OCI-LY7 (cell line): ENCODE results near the gene ABCB8. TPM values are rescaled to one million over a fixed set of nuclear protein-coding genes. Genes with fewer than 3 reads are reported as not detected.
A peak's percentile ranks its signal among the peaks of the same experiment; 100 is the strongest.

Source experiments
- BruUV-seq: library from RNA; stranded (reverse); fragments of 400-500 nt; replicated peaks from 2 replicates; lab custom pipeline; 2021; lab: Mats Ljungman, UMichigan
- CTCF ChIA-PET: fragments of 300-600 bp; sonication (Branson Sonifier 250); formaldehyde crosslinking; loops from one replicate; lab custom pipeline; 2022; ENCODE audit warnings: antibody characterized with exemption; ENCODE audit not compliant: unreplicated experiment; lab: Charles Lee
- POLR2A ChIA-PET: fragments of 300-600 bp; sonication (Branson Sonifier 250); formaldehyde crosslinking; loops from one replicate; lab custom pipeline; 2022; ENCODE audit warnings: antibody characterized with exemption; lab: Charles Lee
- DNase-seq: peaks from one replicate; pipeline ENCODE4 v3.0.0-alpha.2; 2015; ENCODE audit warnings: low spot score
- H2AFZ ChIP-seq: fragments of 200-600 bp; sonication (generic), shearing (Covaris generic); 2 replicates; pipeline ENCODE4 v1.6.1; 2014; ENCODE audit warnings: mild to moderate bottlenecking, antibody characterized with exemption, low read length, moderate library complexity
- H3K27ac ChIP-seq: fragments of 200-600 bp; sonication (generic); 2 replicates; pipeline ENCODE4 v1.5.1; 2014; ENCODE audit warnings: mixed run types, low read depth, mild to moderate bottlenecking, moderate library complexity, low read length, inconsistent platforms; ENCODE audit not compliant: poor library complexity, severe bottlenecking
- H3K36me3 ChIP-seq: fragments of 200-600 bp; sonication (generic); 2 replicates; pipeline ENCODE4 v1.6.1; 2014; ENCODE audit warnings: mild to moderate bottlenecking, antibody characterized with exemption, low read length, moderate library complexity, mixed read lengths; ENCODE audit not compliant: insufficient read depth
- H3K4me1 ChIP-seq: fragments of 200-600 bp; sonication (generic); 2 replicates; pipeline ENCODE4 v1.5.1; 2014; ENCODE audit warnings: mild to moderate bottlenecking, low read length; ENCODE audit not compliant: insufficient read depth, poor library complexity, severe bottlenecking
- H3K4me2 ChIP-seq: fragments of 200-600 bp; sonication (generic); 2 replicates; pipeline ENCODE4 v1.6.1; 2014; ENCODE audit warnings: mild to moderate bottlenecking, low read length
- H3K4me3 ChIP-seq: fragments of 200-600 bp; sonication (generic); 2 replicates; pipeline ENCODE4 v1.5.1; 2014; ENCODE audit warnings: mild to moderate bottlenecking, low read depth, low read length; ENCODE audit not compliant: poor library complexity, severe bottlenecking
- H3K79me2 ChIP-seq: fragments of 200-600 bp; sonication (generic); 2 replicates; pipeline ENCODE4 v1.6.1; 2016; ENCODE audit warnings: low read depth, mild to moderate bottlenecking, low read length, moderate library complexity, mixed read lengths; ENCODE audit not compliant: insufficient read depth
- H3K9me2 ChIP-seq: fragments of 200-600 bp; sonication (generic); 2 replicates; pipeline ENCODE4 v1.6.1; 2016; ENCODE audit warnings: mild to moderate bottlenecking, low read length, mixed read lengths; ENCODE audit not compliant: insufficient read depth
- H3K9me3 ChIP-seq: fragments of 200-600 bp; sonication (generic); 2 replicates; pipeline ENCODE4 v1.6.1; 2014; ENCODE audit warnings: mild to moderate bottlenecking, mixed run types, low read length, mixed read lengths
- H4K20me1 ChIP-seq: fragments of 200-600 bp; sonication (generic); 2 replicates; pipeline ENCODE4 v1.6.1; 2014; ENCODE audit warnings: mild to moderate bottlenecking, antibody characterized with exemption, low read length, moderate library complexity, mixed read lengths; ENCODE audit not compliant: insufficient read depth
- EZH2phosphoT487 ChIP-seq: fragments of 200-600 bp; sonication (generic); IDR thresholded peaks from 2 replicates; pipeline ENCODE4 v1.6.1; 2018; ENCODE audit warnings: low read depth, borderline replicate concordance, mild to moderate bottlenecking, mixed run types, antibody characterized with exemption, low read length, moderate library complexity, mixed read lengths
- intact Hi-C: fragments of 100-400 bp; cut with micrococcal nuclease; formaldehyde crosslinking; loops from one replicate; pipeline ENCODE4 v1.10.0; 2022; ENCODE audit not compliant: unreplicated experiment
- total RNA-seq, 2 experiments: library from RNA; depleted of rRNA in 1 of 2; stranded (reverse); fragments of >200 nt in 1 of 2; shearing (Covaris generic) in 1 of 2; gene quantifications; 2 replicates each; pipeline ENCODE4 v1.2.3, GENCODE V29; 2014 to 2022
- TF ChIP-seq, protein P1 (sequence below): fragments of 200-600 bp; sonication (generic); conservative IDR thresholded peaks from 2 replicates; pipeline ENCODE4 v1.5.1; 2014; ENCODE audit warnings: mild to moderate bottlenecking, antibody characterized with exemption, low read length, moderate library complexity, mixed read lengths

Gene ABCB8
- total RNA-seq, 2 experiments from 2014 or later = 32.0 to 64.7 TPM

DNA sequence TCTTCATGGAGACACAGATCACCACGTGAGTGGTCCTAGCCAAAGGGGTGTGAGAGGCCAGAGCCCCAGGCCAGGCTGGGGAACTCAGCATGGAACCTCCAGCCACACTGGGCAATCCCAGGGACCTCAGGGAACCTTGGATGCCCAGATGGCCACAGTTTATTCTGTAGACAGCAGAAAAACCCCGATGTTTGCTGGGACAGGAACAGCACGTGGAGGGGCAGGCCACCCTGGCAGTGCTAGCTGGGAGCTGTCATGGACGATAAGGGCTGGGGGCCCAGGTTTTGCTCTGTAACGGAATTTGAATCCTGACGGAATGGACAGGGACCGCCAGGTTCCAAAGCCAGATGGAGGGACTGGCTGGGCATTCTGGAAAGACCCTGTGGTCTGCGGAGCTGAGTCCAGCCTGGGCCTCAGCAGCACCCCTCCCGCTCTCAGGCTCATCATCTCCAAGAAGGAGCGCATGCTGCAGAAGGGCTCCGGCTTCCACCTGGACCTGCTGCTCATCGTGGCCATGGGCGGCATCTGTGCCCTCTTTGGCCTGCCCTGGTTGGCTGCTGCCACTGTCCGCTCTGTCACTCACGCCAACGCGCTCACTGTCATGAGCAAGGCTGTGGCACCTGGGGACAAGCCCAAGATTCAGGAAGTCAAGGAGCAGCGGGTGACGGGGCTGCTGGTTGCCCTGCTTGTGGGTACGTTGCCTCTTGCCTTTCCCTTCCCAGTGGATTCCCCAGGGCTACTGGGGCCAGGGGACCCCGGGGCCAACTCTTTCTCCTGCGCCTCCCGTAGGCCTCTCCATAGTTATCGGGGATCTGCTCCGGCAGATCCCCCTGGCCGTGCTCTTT, 46.8 kb downstream of the ABCB8 start:
- BruUV-seq = no TSS peak
- no peaks in the 10 kb centered on the region for H3K9me3 ChIP-seq
- H3K36me3 ChIP-seq = peaks cover 93% of the 10 kb centered on the region
- TF ChIP-seq, protein P1, sequence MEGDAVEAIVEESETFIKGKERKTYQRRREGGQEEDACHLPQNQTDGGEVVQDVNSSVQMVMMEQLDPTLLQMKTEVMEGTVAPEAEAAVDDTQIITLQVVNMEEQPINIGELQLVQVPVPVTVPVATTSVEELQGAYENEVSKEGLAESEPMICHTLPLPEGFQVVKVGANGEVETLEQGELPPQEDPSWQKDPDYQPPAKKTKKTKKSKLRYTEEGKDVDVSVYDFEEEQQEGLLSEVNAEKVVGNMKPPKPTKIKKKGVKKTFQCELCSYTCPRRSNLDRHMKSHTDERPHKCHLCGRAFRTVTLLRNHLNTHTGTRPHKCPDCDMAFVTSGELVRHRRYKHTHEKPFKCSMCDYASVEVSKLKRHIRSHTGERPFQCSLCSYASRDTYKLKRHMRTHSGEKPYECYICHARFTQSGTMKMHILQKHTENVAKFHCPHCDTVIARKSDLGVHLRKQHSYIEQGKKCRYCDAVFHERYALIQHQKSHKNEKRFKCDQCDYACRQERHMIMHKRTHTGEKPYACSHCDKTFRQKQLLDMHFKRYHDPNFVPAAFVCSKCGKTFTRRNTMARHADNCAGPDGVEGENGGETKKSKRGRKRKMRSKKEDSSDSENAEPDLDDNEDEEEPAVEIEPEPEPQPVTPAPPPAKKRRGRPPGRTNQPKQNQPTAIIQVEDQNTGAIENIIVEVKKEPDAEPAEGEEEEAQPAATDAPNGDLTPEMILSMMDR = no peak
- no peak for TF ChIP-seq EZH2phosphoT487
- H3K4me2 ChIP-seq = no peak overlapping the region
- H2AFZ ChIP-seq = no peak overlapping the region
- no peak for DNase-seq
- intact Hi-C loops = no loop called here
- peaks cover 12% of the 10 kb centered on the region; the same call in 1 of the 2 replicates for H3K79me2 ChIP-seq
- ChIA-PET CTCF (interaction anchor here (0.5 kb wide), 2 partner anchors 49 to 157 kb away, joined by 3 read pairs; no protein-coding TSS in a partner anchor), POLR2A (no interaction called here)
- peaks cover 18% of the 10 kb centered on the region for H3K4me1 ChIP-seq
- H3K4me3 ChIP-seq = no peak overlapping the region
- H3K9me2 ChIP-seq = no peaks in the 10 kb centered on the region
- H3K27ac ChIP-seq = no peak overlapping the region
- H4K20me1 ChIP-seq = no peaks in the 10 kb centered on the region

DNA sequence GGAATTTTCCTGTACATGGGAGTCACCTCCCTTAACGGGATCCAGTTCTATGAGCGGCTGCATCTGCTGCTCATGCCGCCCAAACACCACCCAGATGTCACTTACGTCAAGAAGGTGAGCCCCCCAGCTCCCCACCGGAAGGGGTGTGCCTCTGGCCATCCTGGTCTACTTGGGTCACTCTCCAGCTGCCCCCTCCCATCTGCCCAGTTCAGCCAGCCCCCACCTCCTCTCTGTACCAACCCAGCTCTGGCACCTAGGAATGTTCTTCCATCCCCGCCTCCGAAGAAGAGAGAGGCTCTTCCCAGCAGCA, 47.4 kb downstream of the ABCB8 start:
- Histone ChIP-seq H3K4me3 (no peak overlapping the region), H3K9me2 (no peaks in the 10 kb centered on the region), H3K27ac (no peak overlapping the region), H3K36me3 (peaks cover 87% of the 10 kb centered on the region), H3K79me2 (peaks cover 16% of the 10 kb centered on the region; the same call in 1 of the 2 replicates), H2AFZ (no peak overlapping the region), H3K4me1 (peaks cover 18% of the 10 kb centered on the region), H4K20me1 (no peaks in the 10 kb centered on the region), H3K9me3 (no peaks in the 10 kb centered on the region), H3K4me2 (no peak overlapping the region)
- CTCF ChIA-PET = interaction anchor here (0.5 kb wide), 1 partner anchor 48 kb away, joined by 3 read pairs; no protein-coding TSS in a partner anchor
- no peak for TF ChIP-seq EZH2phosphoT487
- TF ChIP-seq, protein P1 = no peak
- DNase-seq = no peak
- no TSS peak for BruUV-seq
- POLR2A ChIA-PET = no interaction called here
- intact Hi-C loops = no loop called here

DNA sequence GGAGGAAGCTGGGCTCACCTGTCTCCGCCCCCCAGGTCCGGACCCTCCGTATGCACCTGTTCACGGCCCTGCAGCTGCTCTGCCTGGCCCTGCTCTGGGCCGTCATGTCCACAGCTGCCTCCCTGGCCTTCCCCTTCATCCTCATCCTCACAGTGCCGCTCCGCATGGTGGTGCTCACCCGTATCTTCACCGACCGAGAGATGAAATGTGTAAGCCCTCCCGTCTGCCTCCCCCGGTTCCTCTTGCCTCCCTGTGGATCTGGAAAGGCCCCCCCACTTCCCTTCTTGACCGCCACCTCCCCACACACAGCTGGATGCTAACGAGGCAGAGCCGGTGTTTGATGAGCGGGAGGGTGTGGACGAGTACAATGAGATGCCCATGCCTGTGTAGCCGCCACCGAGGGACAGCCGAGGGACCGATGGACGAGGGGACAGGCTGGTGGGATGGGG, 47.8 kb downstream of the ABCB8 start:
- TSS peak; percentile 72 for BruUV-seq
- H4K20me1 ChIP-seq = no peaks in the 10 kb centered on the region
- H2AFZ ChIP-seq = no peak overlapping the region
- H3K79me2 ChIP-seq = peaks cover 16% of the 10 kb centered on the region; the same call in 1 of the 2 replicates
- POLR2A ChIA-PET = interaction anchor here (0.6 to 1.3 kb wide), 2 partner anchors 9 to 37 kb away, joined by 3 to 5 read pairs; no protein-coding TSS in a partner anchor
- H3K4me3 ChIP-seq = no peak overlapping the region
- H3K9me2 ChIP-seq = no peaks in the 10 kb centered on the region
- no peaks in the 10 kb centered on the region for H3K9me3 ChIP-seq
- intact Hi-C loops = no loop called here
- H3K36me3 ChIP-seq = peaks cover 83% of the 10 kb centered on the region
- peaks cover 20% of the 10 kb centered on the region for H3K4me1 ChIP-seq
- no peak overlapping the region for H3K27ac ChIP-seq
- CTCF ChIA-PET = no interaction called here
- no peak overlapping the region for H3K4me2 ChIP-seq
- DNase-seq = no peak
- TF ChIP-seq EZH2phosphoT487 = no peak
- TF ChIP-seq, protein P1 = no peak
